Esophagus muscularis mucosa (tissue), 4 donors: ENCODE results near the gene ADCY3.

Experiments used
- EP300 ChIP-seq: sonication (generic); formaldehyde crosslinking; IDR thresholded peaks from one replicate; pipeline ENCODE4 v1.6.1; 2017; ENCODE audit warnings: antibody characterized with exemption
- POLR2A ChIP-seq: fragments of 450-650 bp; IDR thresholded peaks from one replicate; pipeline ENCODE4 v1.6.1; 2017; ENCODE audit warnings: antibody characterized with exemption, moderate library complexity, mild to moderate bottlenecking, low read depth
- POLR2AphosphoS5 ChIP-seq, 2 donors: sonication (generic); formaldehyde crosslinking; IDR thresholded peaks; one replicate each; pipeline ENCODE4 v1.6.1; 2017; ENCODE audit warnings: antibody characterized with exemption in 2 of 2
- TF ChIP-seq, protein P1 (sequence below), 3 experiments: fragments of 200-600 bp in 2 of 3; fragments of 450-650 bp in 1 of 3; sonication (generic) in 2 of 3; IDR thresholded peaks; one replicate each; pipeline ENCODE4 v1.5.1; 2017 to 2019; ENCODE audit warnings: antibody characterized with exemption in 3 of 3, mild to moderate bottlenecking in 2 of 3, moderate library complexity in 1 of 3

DNA sequence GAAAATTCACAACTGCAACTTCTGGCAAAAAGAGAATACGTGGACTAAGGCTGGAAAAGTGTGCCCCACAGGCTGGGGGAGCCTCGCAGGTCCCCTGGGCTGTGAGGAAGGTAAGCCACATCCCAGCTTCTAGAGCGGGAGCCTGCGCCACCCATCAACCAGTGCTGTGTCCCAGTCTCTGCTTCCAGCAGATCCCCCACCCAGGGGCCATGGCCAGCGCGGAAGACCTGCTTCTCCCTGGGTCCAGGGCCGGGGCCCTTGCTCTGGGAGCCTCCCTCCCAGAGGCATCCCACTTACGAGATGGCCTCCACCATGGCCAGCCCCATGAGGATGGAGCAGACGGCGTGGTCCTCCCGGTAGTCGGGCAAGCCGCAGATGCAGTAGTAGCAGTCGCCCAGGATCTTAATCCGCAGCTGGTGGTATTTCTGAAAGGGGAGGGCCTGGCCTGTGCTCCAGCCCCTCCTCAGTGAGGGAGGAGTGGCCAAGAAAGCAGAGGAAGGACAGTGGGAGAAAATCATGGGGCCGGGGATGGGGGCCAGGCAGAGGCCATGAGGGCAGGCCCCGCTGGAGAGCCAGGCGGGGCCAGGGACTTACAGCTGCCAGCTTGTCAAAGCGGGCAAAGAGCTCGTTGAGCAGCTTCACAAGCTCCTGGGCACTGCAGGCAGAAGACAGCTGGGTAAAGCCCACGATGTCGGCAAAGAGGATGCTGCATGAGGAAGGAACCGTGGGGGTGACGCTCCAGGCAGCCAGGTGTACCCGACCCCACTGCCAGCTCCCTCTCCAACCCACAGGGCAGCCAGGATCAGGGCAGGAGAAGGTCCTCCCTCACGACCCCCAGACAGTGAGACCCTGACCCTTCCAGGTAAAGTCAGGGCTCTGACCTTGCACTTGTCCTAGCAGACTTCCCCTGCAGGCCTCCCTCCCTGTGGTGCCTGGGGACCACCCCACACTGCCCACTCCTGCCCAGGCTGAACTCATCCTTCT is 78.8 kb downstream of the ADCY3 start:
- TF ChIP-seq POLR2AphosphoS5 (IDR thresholded peaks at IDR 0.05), result no peak
- TF ChIP-seq, protein P1, sequence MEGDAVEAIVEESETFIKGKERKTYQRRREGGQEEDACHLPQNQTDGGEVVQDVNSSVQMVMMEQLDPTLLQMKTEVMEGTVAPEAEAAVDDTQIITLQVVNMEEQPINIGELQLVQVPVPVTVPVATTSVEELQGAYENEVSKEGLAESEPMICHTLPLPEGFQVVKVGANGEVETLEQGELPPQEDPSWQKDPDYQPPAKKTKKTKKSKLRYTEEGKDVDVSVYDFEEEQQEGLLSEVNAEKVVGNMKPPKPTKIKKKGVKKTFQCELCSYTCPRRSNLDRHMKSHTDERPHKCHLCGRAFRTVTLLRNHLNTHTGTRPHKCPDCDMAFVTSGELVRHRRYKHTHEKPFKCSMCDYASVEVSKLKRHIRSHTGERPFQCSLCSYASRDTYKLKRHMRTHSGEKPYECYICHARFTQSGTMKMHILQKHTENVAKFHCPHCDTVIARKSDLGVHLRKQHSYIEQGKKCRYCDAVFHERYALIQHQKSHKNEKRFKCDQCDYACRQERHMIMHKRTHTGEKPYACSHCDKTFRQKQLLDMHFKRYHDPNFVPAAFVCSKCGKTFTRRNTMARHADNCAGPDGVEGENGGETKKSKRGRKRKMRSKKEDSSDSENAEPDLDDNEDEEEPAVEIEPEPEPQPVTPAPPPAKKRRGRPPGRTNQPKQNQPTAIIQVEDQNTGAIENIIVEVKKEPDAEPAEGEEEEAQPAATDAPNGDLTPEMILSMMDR (IDR thresholded peaks at IDR 0.05), result no peak
- no peak for TF ChIP-seq POLR2A
- no peak for TF ChIP-seq EP300
